ENCODE data around the gene CTBP1. TPM values are rescaled to one million over a fixed set of nuclear protein-coding genes. Genes with fewer than 3 reads are reported as not detected.
A peak's percentile ranks its signal among the peaks of the same experiment; 100 is the strongest.
"Not testable (repeated sequence)": the region's sequence is repeated elsewhere in the genome, so short reads cannot be mapped to it uniquely, and the experiment has no call there.

CTBP1 gene
- total RNA-seq, 2 donors from 2014 or later: 164 to 184 TPM

- H3K36me3 Mint-ChIP-seq (ENCODE audit: low read depth): no peaks in the 10 kb centered on the region
- DNase-seq (peak in 1 of 3 donors; percentile 8), ATAC-seq (no peak)
- peaks cover 43% of the 10 kb centered on the region for H3K4me1 Mint-ChIP-seq
- H3K4me3 Mint-ChIP-seq: peak overlapping the region; percentile 31
- no peaks in the 10 kb centered on the region for H3K27me3 Mint-ChIP-seq
- peak overlapping the region; percentile 86 for H3K27ac Mint-ChIP-seq
- H3K9me3 ChIP-seq (ENCODE audit: control insufficient read depth, low read length, poor library complexity, severe bottlenecking): no peaks in the 10 kb centered on the region
Measured at GRCh38 chr4:1243451-1244080, 5.4 kb downstream of the CTBP1 start.

GRCh38 chr4:1242506-1243450, 6.2 kb downstream of the CTBP1 start:
- H3K4me1 Mint-ChIP-seq: peaks cover 43% of the 10 kb centered on the region
- no peaks in the 10 kb centered on the region for H3K27me3 Mint-ChIP-seq
- DNase-seq (no peak), ATAC-seq (no peak)
- no peaks in the 10 kb centered on the region for H3K9me3 ChIP-seq (ENCODE audit: control insufficient read depth, low read length, poor library complexity, severe bottlenecking)
- H3K4me3 Mint-ChIP-seq: peak overlapping the region; percentile 62
- H3K36me3 Mint-ChIP-seq (ENCODE audit: low read depth): no peaks in the 10 kb centered on the region
- H3K27ac Mint-ChIP-seq: peak overlapping the region; percentile 86

- DNase-seq (no peak), ATAC-seq (no peak)
- no peaks in the 10 kb centered on the region for H3K36me3 Mint-ChIP-seq (ENCODE audit: low read depth)
- H3K4me3 Mint-ChIP-seq: no peak overlapping the region
- H3K9me3 ChIP-seq (ENCODE audit: control insufficient read depth, low read length, poor library complexity, severe bottlenecking): no peaks in the 10 kb centered on the region
- H3K4me1 Mint-ChIP-seq: peaks cover 40% of the 10 kb centered on the region
- H3K27me3 Mint-ChIP-seq: no peaks in the 10 kb centered on the region
- peak overlapping the region; percentile 86 for H3K27ac Mint-ChIP-seq
Measured at GRCh38 chr4:1241936-1242505, 6.9 kb downstream of the CTBP1 start.

- DNase-seq: no peak
- no peaks in the 10 kb centered on the region for H3K9me3 ChIP-seq (ENCODE audit: control insufficient read depth, low read length, poor library complexity, severe bottlenecking)
- Mint-ChIP-seq H3K27me3 (no peaks in the 10 kb centered on the region), H3K4me3 (no peak overlapping the region), H3K4me1 (peaks cover 37% of the 10 kb centered on the region), H3K36me3 (ENCODE audit: low read depth) (no peaks in the 10 kb centered on the region), H3K27ac (no peak overlapping the region)
- no peak for ATAC-seq
Measured at GRCh38 chr4:1241466-1241935, 7.4 kb downstream of the CTBP1 start.

- H3K36me3 Mint-ChIP-seq (ENCODE audit: low read depth): no peaks in the 10 kb centered on the region
- no peak overlapping the region for H3K4me3 Mint-ChIP-seq
- no peak overlapping the region for H3K27ac Mint-ChIP-seq
- H3K9me3 ChIP-seq (ENCODE audit: control insufficient read depth, low read length, poor library complexity, severe bottlenecking): no peaks in the 10 kb centered on the region
- H3K4me1 Mint-ChIP-seq: peaks cover 31% of the 10 kb centered on the region
- no peaks in the 10 kb centered on the region for H3K27me3 Mint-ChIP-seq
- no peak for ATAC-seq
- DNase-seq: peak in 1 of 3 donors; percentile 7
Measured at GRCh38 chr4:1240721-1241465, 8.0 kb downstream of the CTBP1 start.

- Mint-ChIP-seq H3K4me3 (no peak overlapping the region), H3K4me1 (peaks cover 30% of the 10 kb centered on the region), H3K27ac (no peak overlapping the region), H3K27me3 (no peaks in the 10 kb centered on the region), H3K36me3 (ENCODE audit: low read depth) (no peaks in the 10 kb centered on the region)
- DNase-seq (peak in 1 of 3 donors; percentile 3), ATAC-seq (no peak)
- no peaks in the 10 kb centered on the region for H3K9me3 ChIP-seq (ENCODE audit: control insufficient read depth, low read length, poor library complexity, severe bottlenecking)
Measured at GRCh38 chr4:1239950-1240307, 9.0 kb downstream of the CTBP1 start.

GRCh38 chr4:1239141-1239949, 9.6 kb downstream of the CTBP1 start:
- H3K4me1 Mint-ChIP-seq: peaks cover 24% of the 10 kb centered on the region
- peak in 2 of 3 donors; percentile 3 to 7 for DNase-seq
- H3K4me3 Mint-ChIP-seq: no peak overlapping the region
- ATAC-seq: no peak
- H3K27ac Mint-ChIP-seq: no peak overlapping the region
- no peaks in the 10 kb centered on the region for H3K27me3 Mint-ChIP-seq
- no peaks in the 10 kb centered on the region for H3K36me3 Mint-ChIP-seq (ENCODE audit: low read depth)
- H3K9me3 ChIP-seq (ENCODE audit: control insufficient read depth, low read length, poor library complexity, severe bottlenecking): no peaks in the 10 kb centered on the region

GRCh38 chr4:1238676-1239000, 10.3 kb downstream of the CTBP1 start:
- Mint-ChIP-seq H3K4me1 (peaks cover 22% of the 10 kb centered on the region), H3K36me3 (ENCODE audit: low read depth) (no peaks in the 10 kb centered on the region)
- no peak for ATAC-seq

GRCh38 chr4:1237981-1238675, 10.8 kb downstream of the CTBP1 start:
- ATAC-seq (no peak), DNase-seq (peak in 1 of 3 donors; percentile 8)
- Mint-ChIP-seq H3K27ac (peak overlapping the region; percentile 45), H3K4me3 (no peak overlapping the region), H3K4me1 (peaks cover 21% of the 10 kb centered on the region), H3K27me3 (no peaks in the 10 kb centered on the region), H3K36me3 (ENCODE audit: low read depth) (no peaks in the 10 kb centered on the region)
- H3K9me3 ChIP-seq (ENCODE audit: control insufficient read depth, low read length, poor library complexity, severe bottlenecking): no peaks in the 10 kb centered on the region

More at GRCh38 chr4:1238676-1239000, 10.3 kb downstream of the CTBP1 start:
- peak overlapping the region; percentile 45 for H3K27ac Mint-ChIP-seq
- DNase-seq: peak in 1 of 3 donors; percentile 3
- no peak overlapping the region for H3K4me3 Mint-ChIP-seq
- H3K27me3 Mint-ChIP-seq: no peaks in the 10 kb centered on the region
- no peaks in the 10 kb centered on the region for H3K9me3 ChIP-seq (ENCODE audit: control insufficient read depth, low read length, poor library complexity, severe bottlenecking)

GRCh38 chr4:1237261-1237660, 11.7 kb downstream of the CTBP1 start:
- not testable (repeated sequence) for H3K4me3 Mint-ChIP-seq; H3K27ac Mint-ChIP-seq; H3K9me3 ChIP-seq (ENCODE audit: control insufficient read depth, low read length, poor library complexity, severe bottlenecking); DNase-seq; H3K27me3 Mint-ChIP-seq; ATAC-seq; H3K36me3 Mint-ChIP-seq (ENCODE audit: low read depth)
- peaks cover 14% of the 10 kb centered on the region for H3K4me1 Mint-ChIP-seq

- DNase-seq; H3K9me3 ChIP-seq (ENCODE audit: control insufficient read depth, low read length, poor library complexity, severe bottlenecking); ATAC-seq; H3K27me3 Mint-ChIP-seq; H3K27ac Mint-ChIP-seq; H3K36me3 Mint-ChIP-seq (ENCODE audit: low read depth); H3K4me3 Mint-ChIP-seq: not testable (repeated sequence)
- peaks cover 11% of the 10 kb centered on the region for H3K4me1 Mint-ChIP-seq
Measured at GRCh38 chr4:1236836-1237235, 12.1 kb downstream of the CTBP1 start.

- H3K27ac Mint-ChIP-seq: no peak overlapping the region
Measured at GRCh38 chr4:1236103-1236641, 12.8 kb downstream of the CTBP1 start.

More at GRCh38 chr4:1236103-1236641, 12.8 kb downstream of the CTBP1 start:
- no peak for ATAC-seq
- no peak overlapping the region for H3K4me3 Mint-ChIP-seq
- DNase-seq: no peak
- no peaks in the 10 kb centered on the region for H3K27me3 Mint-ChIP-seq
- peaks cover 11% of the 10 kb centered on the region for H3K4me1 Mint-ChIP-seq
- H3K36me3 Mint-ChIP-seq (ENCODE audit: low read depth): no peaks in the 10 kb centered on the region
- H3K9me3 ChIP-seq (ENCODE audit: control insufficient read depth, low read length, poor library complexity, severe bottlenecking): no peaks in the 10 kb centered on the region
